Spleen (tissue), 7 donors: ENCODE data around the gene ATG14.

Experiments
- POLR2A ChIP-seq, 3 donors: fragments of 450-650 bp; IDR thresholded peaks; one replicate each; pipeline ENCODE4 v1.5.1; 2017; ENCODE audit warnings: antibody characterized with exemption in 3 of 3, mild to moderate bottlenecking in 1 of 3
- POLR2AphosphoS5 ChIP-seq, 3 donors: sonication (generic); formaldehyde crosslinking; IDR thresholded peaks; one replicate each; pipeline ENCODE4 v1.5.1; 2017; ENCODE audit warnings: antibody characterized with exemption in 3 of 3
- TF ChIP-seq, protein P1 (sequence below), 11 experiments: fragments of 200-600 bp in 7 of 11; fragments of 450-650 bp in 4 of 11; sonication (generic) in 4 of 11; IDR thresholded peaks in 8 of 11; conservative IDR thresholded peaks in 3 of 11; 1 replicate in 7 of 11; 2 replicates in 4 of 11; pipeline versions ENCODE4 v1.4.0 to v1.8.0; 2016 to 2021; ENCODE audit warnings: antibody characterized with exemption in 11 of 11, inconsistent platforms in 4 of 11, mild to moderate bottlenecking in 1 of 11
- donor health status: DM: no; HTN: no; CAD: no; lungs with moderate emphysema.
- donor health status: DM: no; HTN: no; CAD: no.
- donor health status: DM: no; HTN: no; CAD: no.

GRCh38 chr14:55366271-55366670, 45.4 kb downstream of the ATG14 start:
- TF ChIP-seq, protein P1, sequence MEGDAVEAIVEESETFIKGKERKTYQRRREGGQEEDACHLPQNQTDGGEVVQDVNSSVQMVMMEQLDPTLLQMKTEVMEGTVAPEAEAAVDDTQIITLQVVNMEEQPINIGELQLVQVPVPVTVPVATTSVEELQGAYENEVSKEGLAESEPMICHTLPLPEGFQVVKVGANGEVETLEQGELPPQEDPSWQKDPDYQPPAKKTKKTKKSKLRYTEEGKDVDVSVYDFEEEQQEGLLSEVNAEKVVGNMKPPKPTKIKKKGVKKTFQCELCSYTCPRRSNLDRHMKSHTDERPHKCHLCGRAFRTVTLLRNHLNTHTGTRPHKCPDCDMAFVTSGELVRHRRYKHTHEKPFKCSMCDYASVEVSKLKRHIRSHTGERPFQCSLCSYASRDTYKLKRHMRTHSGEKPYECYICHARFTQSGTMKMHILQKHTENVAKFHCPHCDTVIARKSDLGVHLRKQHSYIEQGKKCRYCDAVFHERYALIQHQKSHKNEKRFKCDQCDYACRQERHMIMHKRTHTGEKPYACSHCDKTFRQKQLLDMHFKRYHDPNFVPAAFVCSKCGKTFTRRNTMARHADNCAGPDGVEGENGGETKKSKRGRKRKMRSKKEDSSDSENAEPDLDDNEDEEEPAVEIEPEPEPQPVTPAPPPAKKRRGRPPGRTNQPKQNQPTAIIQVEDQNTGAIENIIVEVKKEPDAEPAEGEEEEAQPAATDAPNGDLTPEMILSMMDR (IDR thresholded peaks at IDR 0.05 in 8 of 11, conservative IDR thresholded peaks at IDR 0.05 in 3 of 11): no peak
- no peak for TF ChIP-seq POLR2AphosphoS5 (IDR thresholded peaks at IDR 0.05)
- no peak for TF ChIP-seq POLR2A (IDR thresholded peaks at IDR 0.05)
